AG10803 (cell line): ENCODE measurements around the gene PLXNB2.

ENCODE experiments used
- DNase-seq: peaks from one replicate; pipeline ENCODE4 v3.0.0; 2010; ENCODE audit warnings: low read depth
- H3K4me3 ChIP-seq: 2 replicates; pipeline ENCODE4 v1.5.1; 2011; ENCODE audit warnings: mild to moderate bottlenecking, low read length, control low read depth
- CTCF ChIP-seq: conservative IDR thresholded peaks from 2 replicates; pipeline ENCODE4 v1.5.1; 2011; ENCODE audit warnings: mild to moderate bottlenecking, low read length, control low read depth, inconsistent platforms

PLXNB2 gene

DNA sequence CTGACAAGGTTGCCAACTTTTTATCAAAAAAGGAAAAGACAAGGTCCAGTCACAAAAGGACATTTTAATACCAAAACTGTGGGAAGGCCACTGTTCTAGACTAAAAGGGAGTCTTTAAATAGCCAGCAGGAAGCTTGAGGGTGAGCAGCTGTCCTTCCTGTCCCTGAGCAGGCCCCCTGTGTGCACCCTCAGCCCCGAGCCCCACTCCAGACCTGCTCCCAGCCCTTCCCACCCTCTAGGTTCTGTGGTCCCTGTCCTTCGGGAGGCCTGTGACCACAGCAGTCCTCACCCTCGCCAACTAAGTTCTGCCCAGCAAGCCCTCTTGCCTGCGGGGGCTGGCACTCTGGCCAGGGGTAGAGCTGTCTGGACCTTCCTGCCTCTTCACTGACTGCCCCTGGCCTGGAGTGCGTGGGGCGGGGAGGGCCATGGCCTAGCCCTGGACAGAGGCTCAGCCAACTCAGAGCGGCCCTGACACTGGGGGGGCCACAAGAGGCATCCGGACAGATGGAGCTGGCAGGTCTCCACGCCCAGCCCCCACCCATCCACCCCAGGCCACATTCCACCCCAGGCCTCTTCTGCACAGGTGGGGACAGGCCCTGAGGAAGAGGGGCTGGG lies 1.6 kb upstream of the PLXNB2 start:
- DNase-seq, result no peak
- no peak for TF ChIP-seq CTCF
- H3K4me3 ChIP-seq, result no peak overlapping the region

DNA sequence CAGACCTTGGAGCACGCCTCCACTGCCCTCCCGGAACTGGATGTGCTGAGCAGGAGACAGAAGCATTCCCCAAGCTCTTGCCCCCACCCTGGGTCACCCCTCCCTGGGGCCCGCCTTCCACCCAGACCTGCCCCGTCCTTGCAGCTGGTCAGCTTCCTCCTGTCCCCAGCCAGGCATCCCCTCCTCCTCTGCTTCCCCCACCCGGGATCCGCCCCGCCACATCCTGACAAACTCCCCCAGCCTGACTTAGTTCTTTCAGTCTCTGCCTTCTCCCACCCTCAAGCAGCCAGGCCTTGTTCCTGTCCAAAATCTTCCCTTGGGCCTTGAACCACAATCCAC lies 1.1 kb upstream of the PLXNB2 start:
- H3K4me3 ChIP-seq, result no peak overlapping the region
- DNase-seq, result peak; percentile 88
- no peak for TF ChIP-seq CTCF

GRCh38 chr22:50307890-50308596 lies 597 bp upstream of the PLXNB2 start:
- H3K4me3 ChIP-seq, result peak overlapping the region; percentile 9
- DNase-seq, result no peak
- no peak for TF ChIP-seq CTCF

GRCh38 chr22:50305923-50306566 lies 1.4 kb downstream of the PLXNB2 start:
- no peak for TF ChIP-seq CTCF
- H3K4me3 ChIP-seq, result peak overlapping the region; percentile 94
- peak; percentile 98 for DNase-seq

DNA sequence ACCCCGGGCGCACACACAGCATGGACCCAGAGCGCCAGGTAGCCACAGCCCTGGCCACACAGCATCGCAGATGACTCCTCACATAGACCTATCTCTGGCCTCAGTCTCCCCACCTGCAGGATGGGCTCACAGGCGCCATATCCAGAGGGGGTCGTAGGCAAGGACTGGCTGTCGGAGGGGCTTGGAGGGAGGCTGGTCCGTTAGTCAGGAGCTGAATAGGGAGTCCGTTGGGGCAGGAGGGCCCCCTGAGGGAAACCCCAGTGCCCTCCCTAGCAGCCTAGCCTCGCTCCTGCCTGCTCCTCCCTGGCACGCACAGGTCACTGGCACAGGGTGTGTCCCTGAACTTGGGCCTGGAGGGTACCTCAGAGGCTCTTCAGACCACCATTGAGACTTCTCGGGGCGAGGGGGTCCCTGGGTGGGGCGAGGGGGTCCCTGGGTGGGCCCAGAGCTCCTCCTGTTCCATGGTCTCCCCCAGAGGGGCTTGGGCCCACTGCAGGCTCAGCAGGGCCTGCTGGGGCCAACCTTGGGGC lies 2.0 kb downstream of the PLXNB2 start:
- H3K4me3 ChIP-seq, result peak overlapping the region; percentile 94
- no peak for TF ChIP-seq CTCF

DNA sequence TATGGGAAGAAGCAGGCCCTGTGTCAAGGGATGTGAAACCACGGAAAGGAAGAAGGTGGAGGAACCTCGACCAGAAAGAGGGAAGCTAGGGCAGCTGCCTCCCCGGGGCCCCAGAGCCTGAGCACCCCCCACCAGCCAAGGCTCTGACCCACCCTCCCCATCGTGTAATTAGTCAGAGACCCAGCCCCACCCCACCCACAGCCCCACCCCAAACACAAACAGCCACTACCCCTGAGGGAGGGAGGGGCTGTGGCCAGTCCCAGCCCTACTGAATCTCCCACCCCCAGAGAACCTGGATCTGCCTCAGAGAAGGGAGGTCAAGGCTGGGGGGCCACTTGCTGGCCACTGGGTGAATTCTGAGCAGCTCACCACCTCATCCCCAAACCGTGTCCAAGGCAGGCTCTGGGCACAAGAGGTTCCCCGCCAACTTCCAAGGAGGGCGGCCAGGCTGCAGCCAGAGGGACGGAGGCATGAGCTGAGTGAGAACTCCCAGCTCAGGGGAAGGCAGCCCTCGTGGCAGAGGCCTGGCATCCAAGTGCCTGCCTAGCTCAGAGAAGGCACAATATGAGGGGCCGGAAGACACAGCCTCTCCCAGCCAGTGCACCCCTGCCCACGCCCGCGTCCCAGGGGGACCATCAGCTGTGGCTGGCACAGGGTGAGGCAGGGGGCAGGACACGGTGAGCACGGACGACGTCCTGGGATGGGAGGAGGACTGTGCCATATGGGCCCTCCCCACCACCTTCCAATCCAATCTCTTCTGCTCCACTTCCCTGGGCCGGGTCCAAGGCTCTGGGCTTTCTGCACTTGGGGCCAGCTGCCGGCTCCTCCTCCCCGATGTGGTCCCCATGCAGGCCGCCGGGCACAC lies 2.7 kb downstream of the PLXNB2 start:
- H3K4me3 ChIP-seq, result peak overlapping the region; percentile 94
- peak; percentile 62 for DNase-seq
- TF ChIP-seq CTCF, result no peak

More for the DNA sequence above, 2.0 kb downstream of the PLXNB2 start:
- no peak for DNase-seq
